HepG2 (cell line): ENCODE measurements around the gene ARL6IP4. TPM values are rescaled to one million over a fixed set of nuclear protein-coding genes. Genes with fewer than 3 reads are reported as not detected.

ENCODE experiments used
- CAMTA2 ChIP-seq: sonication (generic); formaldehyde crosslinking; IDR thresholded peaks from 2 replicates; pipeline ENCODE4 v1.4.0; 2020; ENCODE audit warnings: mild to moderate bottlenecking, missing genetic modification reagents, borderline replicate concordance
- DPF2 ChIP-seq: sonication (generic); formaldehyde crosslinking; IDR thresholded peaks from 2 replicates; pipeline ENCODE4 v1.4.0; 2020; ENCODE audit warnings: mild to moderate bottlenecking, low read depth, missing genetic modification reagents, borderline replicate concordance
- E2F5 ChIP-seq: sonication (generic); formaldehyde crosslinking; conservative IDR thresholded peaks from 2 replicates; pipeline ENCODE4 v1.4.0; 2020; ENCODE audit warnings: missing genetic modification reagents
- ELF1 ChIP-seq: sonication (generic); formaldehyde crosslinking; IDR thresholded peaks from 2 replicates; pipeline ENCODE4 v1.4.0; 2020; ENCODE audit warnings: missing genetic modification reagents
- FIP1L1 ChIP-seq: fragments of 200-400 bp; formaldehyde crosslinking; IDR thresholded peaks from 2 replicates; pipeline ENCODE4 v1.6.1; 2018; ENCODE audit warnings: low read depth, mild to moderate bottlenecking, low read length, moderate library complexity, borderline replicate concordance; ENCODE audit not compliant: insufficient read depth
- FOSL2 ChIP-seq: sonication (generic); formaldehyde crosslinking; IDR thresholded peaks from 2 replicates; pipeline ENCODE4 v1.4.0; 2020; ENCODE audit warnings: missing genetic modification reagents
- GTF2F1 ChIP-seq: fragments of 150-350 bp; IDR thresholded peaks from 2 replicates; pipeline ENCODE4 v1.6.1; 2014; ENCODE audit warnings: low read length
- KAT8 ChIP-seq: IDR thresholded peaks from 2 replicates; pipeline ENCODE4 v1.6.1; 2016; ENCODE audit warnings: missing genetic modification reagents, missing compliant biosample characterization
- KMT2A ChIP-seq: sonication (generic); formaldehyde crosslinking; IDR thresholded peaks from 2 replicates; pipeline ENCODE4 v1.4.0; 2020; ENCODE audit warnings: missing genetic modification reagents
- MAFG ChIP-seq: sonication (generic); formaldehyde crosslinking; IDR thresholded peaks from 2 replicates; pipeline ENCODE4 v1.5.1; 2020; ENCODE audit warnings: mild to moderate bottlenecking, missing genetic modification reagents
- MTA3 ChIP-seq: sonication (generic); formaldehyde crosslinking; IDR thresholded peaks from 2 replicates; pipeline ENCODE4 v1.4.0; 2020; ENCODE audit warnings: missing genetic modification reagents
- NFIC ChIP-seq: IDR thresholded peaks from 2 replicates; pipeline ENCODE4 v1.6.1; 2012; ENCODE audit warnings: mild to moderate bottlenecking, low read length, inconsistent platforms
- ONECUT2 ChIP-seq: sonication (generic); formaldehyde crosslinking; IDR thresholded peaks from 2 replicates; pipeline ENCODE4 v1.4.0; 2020; ENCODE audit warnings: missing genetic modification reagents
- PBX2 ChIP-seq: IDR thresholded peaks from 2 replicates; pipeline ENCODE4 v1.6.1; 2016; ENCODE audit warnings: control low read depth
- POLR2G ChIP-seq: fragments of 200-400 bp; formaldehyde crosslinking; IDR thresholded peaks from 2 replicates; pipeline ENCODE4 v1.6.1; 2018; ENCODE audit warnings: mild to moderate bottlenecking, low read depth, low read length, moderate library complexity
- RAD21 ChIP-seq: fragments of 450-650 bp; formaldehyde crosslinking; IDR thresholded peaks from 2 replicates; pipeline ENCODE4 v1.5.0; 2020; ENCODE audit warnings: mild to moderate bottlenecking
- ZKSCAN1 ChIP-seq: fragments of 150-350 bp; IDR thresholded peaks from 2 replicates; pipeline ENCODE4 v1.6.1; 2014; ENCODE audit warnings: low read length
- ZNF205 ChIP-seq: IDR thresholded peaks from 2 replicates; pipeline ENCODE4 v1.6.1; 2018; ENCODE audit warnings: missing biosample characterization, missing genetic modification reagents
- ZNF30 ChIP-seq: sonication (generic); formaldehyde crosslinking; IDR thresholded peaks from 2 replicates; pipeline ENCODE4 v1.5.0; 2020; ENCODE audit warnings: mild to moderate bottlenecking, missing genetic modification reagents
- ZNF337 ChIP-seq: sonication (generic); formaldehyde crosslinking; IDR thresholded peaks from 2 replicates; pipeline ENCODE4 v1.5.1; 2020; ENCODE audit warnings: missing genetic modification reagents, low read depth, mild to moderate bottlenecking, borderline replicate concordance
- ZNF530 ChIP-seq: sonication (generic); formaldehyde crosslinking; IDR thresholded peaks from 2 replicates; pipeline ENCODE4 v1.5.0; 2020; ENCODE audit warnings: low read depth, mild to moderate bottlenecking, missing genetic modification reagents
- ZNF569 ChIP-seq: sonication (generic); formaldehyde crosslinking; IDR thresholded peaks from 2 replicates; pipeline ENCODE4 v1.5.0; 2020; ENCODE audit warnings: mild to moderate bottlenecking, missing genetic modification reagents, moderate library complexity, borderline replicate concordance
- polyA plus RNA-seq, 8 experiments: library from polyadenylated mRNA; depleted of rRNA in 3 of 8; stranded (reverse) in 7 of 8; unstranded in 1 of 8; fragments of >200 nt; fragmentation: Illumina TruSeq in 4 of 8; extraction: Trizol in 4 of 8; gene quantifications; 2 replicates each; pipeline versions ENCODE4 v1.2.1 to v1.2.3, GENCODE V29; 2011 to 2016; ENCODE audit warnings: low read depth in 4 of 8, missing spikeins in 1 of 8, mixed read lengths in 1 of 8; ENCODE audit not compliant: insufficient read depth in 1 of 8
- total RNA-seq, 5 experiments: library from RNA; depleted of rRNA; stranded (reverse); fragments of >200 nt; fragmentation: Illumina TruSeq; extraction: Trizol; gene quantifications; 2 replicates each; pipeline ENCODE4 v1.2.3, GENCODE V29; 2016; ENCODE audit warnings: low read depth in 1 of 5
- TF ChIP-seq, protein P1 (sequence below): sonication (generic); formaldehyde crosslinking; IDR thresholded peaks from 2 replicates; pipeline ENCODE4 v1.5.1; 2020; ENCODE audit warnings: missing genetic modification reagents, mild to moderate bottlenecking, borderline replicate concordance
- TF ChIP-seq, protein P2 (sequence below): sonication (generic); formaldehyde crosslinking; IDR thresholded peaks from 2 replicates; pipeline ENCODE4 v1.5.1; 2020; ENCODE audit warnings: mild to moderate bottlenecking, moderate library complexity, missing genetic modification reagents
- TF ChIP-seq, protein P3 (sequence below): sonication (generic); formaldehyde crosslinking; IDR thresholded peaks from 2 replicates; pipeline ENCODE4 v1.8.0; 2022; ENCODE audit warnings: missing genetic modification reagents, mild to moderate bottlenecking, borderline replicate concordance

ARL6IP4 gene
- total and polyA plus RNA-seq, 2 of the 13 experiments (the other 11 are each of a cell fraction or from before 2014, with no cell fraction given): 155 to 220 TPM

GRCh38 chr12:122983789-122984515 is 3.5 kb downstream of the ARL6IP4 start (continued):
- TF ChIP-seq PBX2 (no peak), E2F5 (CRISPR knock-in tag) (no peak), KMT2A (no peak), NFIC (no peak), GTF2F1 (no peak), FOSL2 (CRISPR knock-in tag) (no peak), RAD21 (CRISPR knock-in tag) (0 out of 2 replicates have a peak, but pooled peaks have one; percentile 20), ONECUT2 (CRISPR knock-in tag) (no peak), ZNF205 (CRISPR knock-in tag) (no peak), MTA3 (no peak), ELF1 (CRISPR knock-in tag) (no peak), CAMTA2 (no peak), ZNF337 (CRISPR knock-in tag) (0 out of 2 replicates have a peak, but pooled peaks have one; percentile 8), DPF2 (no peak), POLR2G (peak; percentile 53), KAT8 (0 out of 2 replicates have a peak, but pooled peaks have one; percentile 54), ZNF30 (no peak), ZNF569 (CRISPR knock-in tag) (no peak), FIP1L1 (no peak), ZKSCAN1 (no peak), MAFG (no peak), ZNF530 (CRISPR knock-in tag) (no peak)
- TF ChIP-seq, protein P1, sequence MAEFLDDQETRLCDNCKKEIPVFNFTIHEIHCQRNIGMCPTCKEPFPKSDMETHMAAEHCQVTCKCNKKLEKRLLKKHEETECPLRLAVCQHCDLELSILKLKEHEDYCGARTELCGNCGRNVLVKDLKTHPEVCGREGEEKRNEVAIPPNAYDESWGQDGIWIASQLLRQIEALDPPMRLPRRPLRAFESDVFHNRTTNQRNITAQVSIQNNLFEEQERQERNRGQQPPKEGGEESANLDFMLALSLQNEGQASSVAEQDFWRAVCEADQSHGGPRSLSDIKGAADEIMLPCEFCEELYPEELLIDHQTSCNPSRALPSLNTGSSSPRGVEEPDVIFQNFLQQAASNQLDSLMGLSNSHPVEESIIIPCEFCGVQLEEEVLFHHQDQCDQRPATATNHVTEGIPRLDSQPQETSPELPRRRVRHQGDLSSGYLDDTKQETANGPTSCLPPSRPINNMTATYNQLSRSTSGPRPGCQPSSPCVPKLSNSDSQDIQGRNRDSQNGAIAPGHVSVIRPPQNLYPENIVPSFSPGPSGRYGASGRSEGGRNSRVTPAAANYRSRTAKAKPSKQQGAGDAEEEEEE (CRISPR knock-in tag): no peak
- TF ChIP-seq, protein P2, sequence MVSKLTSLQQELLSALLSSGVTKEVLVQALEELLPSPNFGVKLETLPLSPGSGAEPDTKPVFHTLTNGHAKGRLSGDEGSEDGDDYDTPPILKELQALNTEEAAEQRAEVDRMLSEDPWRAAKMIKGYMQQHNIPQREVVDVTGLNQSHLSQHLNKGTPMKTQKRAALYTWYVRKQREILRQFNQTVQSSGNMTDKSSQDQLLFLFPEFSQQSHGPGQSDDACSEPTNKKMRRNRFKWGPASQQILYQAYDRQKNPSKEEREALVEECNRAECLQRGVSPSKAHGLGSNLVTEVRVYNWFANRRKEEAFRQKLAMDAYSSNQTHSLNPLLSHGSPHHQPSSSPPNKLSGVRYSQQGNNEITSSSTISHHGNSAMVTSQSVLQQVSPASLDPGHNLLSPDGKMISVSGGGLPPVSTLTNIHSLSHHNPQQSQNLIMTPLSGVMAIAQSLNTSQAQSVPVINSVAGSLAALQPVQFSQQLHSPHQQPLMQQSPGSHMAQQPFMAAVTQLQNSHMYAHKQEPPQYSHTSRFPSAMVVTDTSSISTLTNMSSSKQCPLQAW (CRISPR knock-in tag): no peak
- TF ChIP-seq, protein P3, sequence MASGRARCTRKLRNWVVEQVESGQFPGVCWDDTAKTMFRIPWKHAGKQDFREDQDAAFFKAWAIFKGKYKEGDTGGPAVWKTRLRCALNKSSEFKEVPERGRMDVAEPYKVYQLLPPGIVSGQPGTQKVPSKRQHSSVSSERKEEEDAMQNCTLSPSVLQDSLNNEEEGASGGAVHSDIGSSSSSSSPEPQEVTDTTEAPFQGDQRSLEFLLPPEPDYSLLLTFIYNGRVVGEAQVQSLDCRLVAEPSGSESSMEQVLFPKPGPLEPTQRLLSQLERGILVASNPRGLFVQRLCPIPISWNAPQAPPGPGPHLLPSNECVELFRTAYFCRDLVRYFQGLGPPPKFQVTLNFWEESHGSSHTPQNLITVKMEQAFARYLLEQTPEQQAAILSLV: no peak
